Subcutaneous abdominal adipose tissue (tissue), 5 donors: ENCODE measurements around the gene UGGT2.
"Not testable (repeated sequence)": the region's sequence is repeated elsewhere in the genome, so short reads cannot be mapped to it uniquely, and the experiment has no call there.

Experiments
- H3K27ac ChIP-seq: one replicate; pipeline ENCODE4 v1.7.0; 2013; ENCODE audit warnings: low read depth, mild to moderate bottlenecking, inconsistent platforms, low read length, moderate library complexity
- H3K27me3 ChIP-seq, 5 donors: one replicate each; pipeline ENCODE4 v1.7.0; 2013; ENCODE audit warnings: low read length in 5 of 5, inconsistent platforms in 1 of 5; ENCODE audit not compliant: control insufficient read depth in 5 of 5, insufficient read depth in 4 of 5
- H3K36me3 ChIP-seq, 5 donors: one replicate each; pipeline ENCODE4 v1.7.0; 2013; ENCODE audit warnings: low read length in 5 of 5; ENCODE audit not compliant: control insufficient read depth in 5 of 5, insufficient read depth in 5 of 5
- H3K4me1 ChIP-seq, 5 donors: one replicate each; pipeline ENCODE4 v1.7.0; 2013; ENCODE audit warnings: low read length in 5 of 5, mild to moderate bottlenecking in 3 of 5, moderate library complexity in 1 of 5; ENCODE audit not compliant: control insufficient read depth in 5 of 5, insufficient read depth in 5 of 5
- H3K4me3 ChIP-seq, 5 donors: one replicate each; pipeline ENCODE4 v1.7.0; 2013; ENCODE audit warnings: low read length in 5 of 5, low read depth in 1 of 5
- H3K9ac ChIP-seq, 5 donors: one replicate each; pipeline ENCODE4 v1.7.0; 2013; ENCODE audit warnings: low read length in 5 of 5, mild to moderate bottlenecking in 4 of 5, moderate library complexity in 3 of 5
- H3K9me3 ChIP-seq, 5 donors: one replicate each; pipeline ENCODE4 v1.7.0; 2013; ENCODE audit warnings: low read length in 5 of 5; ENCODE audit not compliant: control insufficient read depth in 5 of 5
- donor health status: healthy.
- donor health status: healthy.
- donor health status: healthy.
- donor health status: healthy.
- donor health status: healthy.

The UGGT2 gene

GRCh38 chr13:95982144-95982543 is 71.1 kb downstream of the UGGT2 start:
- Histone ChIP-seq H3K27ac (no peak overlapping the region), H3K27me3 (no peaks in the 10 kb centered on the region), H3K9me3 (no peaks in the 10 kb centered on the region), H3K36me3 (peaks cover 0 to 6% (median 0%) of the 10 kb centered on the region in 5 donors), H3K4me1 (no peaks in the 10 kb centered on the region), H3K4me3 (no peak overlapping the region), H3K9ac (no peak overlapping the region)

- H3K36me3 ChIP-seq, result peaks cover 4 to 21% (median 12%) of the 10 kb centered on the region in 5 donors
- H3K4me1 ChIP-seq, H3K9ac ChIP-seq, H3K27ac ChIP-seq, H3K27me3 ChIP-seq, H3K9me3 ChIP-seq, H3K4me3 ChIP-seq: not testable (repeated sequence)
Measured at GRCh38 chr13:95972651-95973050, 80.5 kb downstream of the UGGT2 start.

- H3K9me3 ChIP-seq, result no peaks in the 10 kb centered on the region
- H3K27me3 ChIP-seq, result no peaks in the 10 kb centered on the region
- H3K27ac ChIP-seq, result no peak overlapping the region
- H3K4me1 ChIP-seq, result no peaks in the 10 kb centered on the region
- no peak overlapping the region for H3K4me3 ChIP-seq
- peaks cover 4 to 26% (median 12%) of the 10 kb centered on the region in 5 donors for H3K36me3 ChIP-seq
- no peak overlapping the region for H3K9ac ChIP-seq
Measured at GRCh38 chr13:95970878-95971277, 82.3 kb downstream of the UGGT2 start.

GRCh38 chr13:95968906-95969305 is 84.3 kb downstream of the UGGT2 start:
- H3K4me3 ChIP-seq, result no peak overlapping the region
- H3K9me3 ChIP-seq, result no peaks in the 10 kb centered on the region
- H3K4me1 ChIP-seq, result no peaks in the 10 kb centered on the region
- H3K27ac ChIP-seq, result no peak overlapping the region
- H3K27me3 ChIP-seq, result no peaks in the 10 kb centered on the region
- H3K9ac ChIP-seq, result no peak overlapping the region
- H3K36me3 ChIP-seq, result peaks cover 4 to 19% (median 12%) of the 10 kb centered on the region in 5 donors

- H3K27me3 ChIP-seq, result no peaks in the 10 kb centered on the region
- H3K36me3 ChIP-seq, result peaks cover 0 to 22% (median 3%) of the 10 kb centered on the region in 5 donors
- H3K9me3 ChIP-seq, result peaks cover 0 to 24% (median 8%) of the 10 kb centered on the region in 5 donors
- no peak overlapping the region for H3K9ac ChIP-seq
- H3K27ac ChIP-seq, result no peak overlapping the region
- no peaks in the 10 kb centered on the region for H3K4me1 ChIP-seq
- no peak overlapping the region for H3K4me3 ChIP-seq
Measured at GRCh38 chr13:95957331-95957730, 95.9 kb downstream of the UGGT2 start.

- Histone ChIP-seq H3K27me3 (no peaks in the 10 kb centered on the region), H3K4me1 (no peaks in the 10 kb centered on the region), H3K9ac (no peak overlapping the region), H3K4me3 (no peak overlapping the region), H3K27ac (no peak overlapping the region), H3K9me3 (peaks cover 0 to 24% (median 8%) of the 10 kb centered on the region in 5 donors), H3K36me3 (peaks cover 0 to 16% (median 3%) of the 10 kb centered on the region in 5 donors)
Measured at GRCh38 chr13:95956589-95957148, 96.5 kb downstream of the UGGT2 start.

GRCh38 chr13:95955719-95956118 is 97.5 kb downstream of the UGGT2 start:
- Histone ChIP-seq H3K27ac (no peak overlapping the region), H3K9me3 (peaks cover 0 to 21% (median 9%) of the 10 kb centered on the region in 5 donors), H3K27me3 (no peaks in the 10 kb centered on the region), H3K4me3 (no peak overlapping the region), H3K9ac (no peak overlapping the region), H3K4me1 (no peaks in the 10 kb centered on the region), H3K36me3 (peaks cover 0 to 9% (median 3%) of the 10 kb centered on the region in 5 donors)

GRCh38 chr13:95955255-95955654 is 97.9 kb downstream of the UGGT2 start:
- H3K4me3 ChIP-seq, result no peak overlapping the region
- no peaks in the 10 kb centered on the region for H3K4me1 ChIP-seq
- no peak overlapping the region for H3K27ac ChIP-seq
- peaks cover 0 to 8% (median 3%) of the 10 kb centered on the region in 5 donors for H3K36me3 ChIP-seq
- peaks cover 0 to 18% (median 6%) of the 10 kb centered on the region in 5 donors for H3K9me3 ChIP-seq
- H3K9ac ChIP-seq, result no peak overlapping the region
- no peaks in the 10 kb centered on the region for H3K27me3 ChIP-seq

- Histone ChIP-seq H3K36me3 (peaks cover 0 to 8% (median 0%) of the 10 kb centered on the region in 5 donors), H3K9ac (no peak overlapping the region), H3K9me3 (peaks cover 0 to 8% (median 3%) of the 10 kb centered on the region in 5 donors), H3K27ac (no peak overlapping the region), H3K4me1 (no peaks in the 10 kb centered on the region), H3K4me3 (no peak overlapping the region), H3K27me3 (no peaks in the 10 kb centered on the region)
Measured at GRCh38 chr13:95954266-95954665, 98.9 kb downstream of the UGGT2 start.

GRCh38 chr13:95950103-95950502 is 103.1 kb downstream of the UGGT2 start:
- no peaks in the 10 kb centered on the region for H3K27me3 ChIP-seq
- H3K9ac ChIP-seq, result no peak overlapping the region
- H3K4me3 ChIP-seq, result no peak overlapping the region
- H3K9me3 ChIP-seq, result peaks cover 0 to 3% (median 0%) of the 10 kb centered on the region in 5 donors
- H3K4me1 ChIP-seq, result no peaks in the 10 kb centered on the region
- peaks cover 0 to 9% (median 7%) of the 10 kb centered on the region in 5 donors for H3K36me3 ChIP-seq
- H3K27ac ChIP-seq, result no peak overlapping the region
